Right hindlimb (tissue), 1 donor: ENCODE measurements around the gene HEPACAM.

ENCODE experiments used
- DNase-seq: peaks from one replicate; pipeline ENCODE4 v3.0.0-alpha.2; 2018

Gene HEPACAM

GRCh38 chr11:124898711-124899110 is 37.1 kb downstream of the HEPACAM start:
- DNase-seq = peak; percentile 86

- no peak for DNase-seq
Measured at GRCh38 chr11:124898263-124898680, 37.6 kb downstream of the HEPACAM start.

GRCh38 chr11:124897674-124898262 is 38.1 kb downstream of the HEPACAM start, which contains the start of gene ROBO4:
ROBO4 (minus strand) TSS chr11:124897865; CDS start chr11:124897795, 70 bp downstream.
- no peak for DNase-seq

GRCh38 chr11:124896821-124897391 is 38.9 kb downstream of the HEPACAM start:
- peak; percentile 76 for DNase-seq

GRCh38 chr11:124896071-124896750 is 39.6 kb downstream of the HEPACAM start:
- DNase-seq = no peak

- DNase-seq = no peak
Measured at GRCh38 chr11:124895471-124895971, 40.3 kb downstream of the HEPACAM start.

- no peak for DNase-seq
Measured at GRCh38 chr11:124894606-124895430, 41.0 kb downstream of the HEPACAM start.

- DNase-seq = no peak
Measured at GRCh38 chr11:124893781-124894401, 42.0 kb downstream of the HEPACAM start.

- no peak for DNase-seq
Measured at GRCh38 chr11:124892750-124893454, 42.9 kb downstream of the HEPACAM start.

GRCh38 chr11:124892146-124892545 is 43.7 kb downstream of the HEPACAM start:
- DNase-seq = no peak

- peak; percentile 58 for DNase-seq
Measured at GRCh38 chr11:124891373-124891861, 44.4 kb downstream of the HEPACAM start.

GRCh38 chr11:124890683-124891372 is 45.0 kb downstream of the HEPACAM start:
- DNase-seq = no peak

GRCh38 chr11:124890151-124890550 is 45.7 kb downstream of the HEPACAM start:
- no peak for DNase-seq

GRCh38 chr11:124889191-124890091 is 46.4 kb downstream of the HEPACAM start:
- DNase-seq = no peak

- DNase-seq = no peak
Measured at GRCh38 chr11:124887667-124888013, 48.2 kb downstream of the HEPACAM start.

- DNase-seq = no peak
Measured at GRCh38 chr11:124886978-124887666, 48.7 kb downstream of the HEPACAM start.

GRCh38 chr11:124886476-124886875 is 49.4 kb downstream of the HEPACAM start:
- no peak for DNase-seq

- no peak for DNase-seq
Measured at GRCh38 chr11:124884869-124885479, 50.9 kb downstream of the HEPACAM start.

GRCh38 chr11:124884340-124884739 is 51.5 kb downstream of the HEPACAM start:
- no peak for DNase-seq
